Stimulated activated CD4-positive, alpha-beta T cell treated with anti-CD3 and anti-CD28 coated beads, TNF-alpha, amount 100 ng/mL, for 48 hours (primary cell): Measurements from ENCODE around the gene PACRG.

Experiments used
- DNase-seq, 3 donors: peaks; one replicate each; pipeline ENCODE4 v3.0.0-alpha.2; 2020; ENCODE audit warnings: low read depth in 3 of 3

PACRG gene

GRCh38 chr6:163351013-163351412, 623.2 kb downstream of the PACRG start:
- DNase-seq: no peak

GRCh38 chr6:163352011-163352685, 624.4 kb downstream of the PACRG start:
- no peak for DNase-seq

GRCh38 chr6:163352966-163353365, 625.2 kb downstream of the PACRG start:
- no peak for DNase-seq

- no peak for DNase-seq
Observed at GRCh38 chr6:163354085-163354484, 626.3 kb downstream of the PACRG start.

GRCh38 chr6:163354761-163355425, 627.1 kb downstream of the PACRG start:
- no peak for DNase-seq

- DNase-seq: no peak
Observed at GRCh38 chr6:163355426-163355991, 627.7 kb downstream of the PACRG start.

- DNase-seq: no peak
Observed at GRCh38 chr6:163356324-163356723, 628.5 kb downstream of the PACRG start.

- no peak for DNase-seq
Observed at GRCh38 chr6:163356743-163357142, 629.0 kb downstream of the PACRG start.

- DNase-seq: no peak
Observed at GRCh38 chr6:163364641-163365040, 636.9 kb downstream of the PACRG start.
